HG03457 (cell line): ENCODE measurements around the gene ADGRB2.

ENCODE experiments used
- ATAC-seq: cut with Tn5 transposase; IDR thresholded peaks from one replicate; pipeline ENCODE4 v1.9.1; 2021; ENCODE audit warnings: moderate number of reproducible peaks; ENCODE audit not compliant: unreplicated experiment

The ADGRB2 gene

DNA sequence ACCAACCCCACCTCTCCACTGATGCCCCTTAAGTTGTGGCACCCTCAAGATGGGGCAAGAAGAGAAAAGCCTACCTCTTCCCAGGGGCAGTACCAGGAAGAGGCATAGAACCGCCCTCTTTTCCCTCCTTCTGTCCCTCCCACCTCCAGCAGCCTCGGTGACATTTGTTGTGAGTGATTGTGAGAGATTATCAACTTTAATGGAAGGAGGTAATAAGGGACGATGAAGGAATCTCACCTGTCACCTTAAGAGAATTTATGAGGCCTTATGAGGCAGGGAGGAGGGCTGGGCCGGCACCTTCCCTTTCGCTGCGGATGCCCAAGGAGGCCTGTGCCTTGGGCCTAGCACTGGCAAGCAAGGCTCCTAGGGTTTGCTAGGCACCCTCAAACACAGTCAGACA lies 1.4 kb upstream of the ADGRB2 start:
- ATAC-seq = no peak

GRCh38 chr1:31765041-31765467 lies 914 bp upstream of the ADGRB2 start:
- ATAC-seq = no peak

DNA sequence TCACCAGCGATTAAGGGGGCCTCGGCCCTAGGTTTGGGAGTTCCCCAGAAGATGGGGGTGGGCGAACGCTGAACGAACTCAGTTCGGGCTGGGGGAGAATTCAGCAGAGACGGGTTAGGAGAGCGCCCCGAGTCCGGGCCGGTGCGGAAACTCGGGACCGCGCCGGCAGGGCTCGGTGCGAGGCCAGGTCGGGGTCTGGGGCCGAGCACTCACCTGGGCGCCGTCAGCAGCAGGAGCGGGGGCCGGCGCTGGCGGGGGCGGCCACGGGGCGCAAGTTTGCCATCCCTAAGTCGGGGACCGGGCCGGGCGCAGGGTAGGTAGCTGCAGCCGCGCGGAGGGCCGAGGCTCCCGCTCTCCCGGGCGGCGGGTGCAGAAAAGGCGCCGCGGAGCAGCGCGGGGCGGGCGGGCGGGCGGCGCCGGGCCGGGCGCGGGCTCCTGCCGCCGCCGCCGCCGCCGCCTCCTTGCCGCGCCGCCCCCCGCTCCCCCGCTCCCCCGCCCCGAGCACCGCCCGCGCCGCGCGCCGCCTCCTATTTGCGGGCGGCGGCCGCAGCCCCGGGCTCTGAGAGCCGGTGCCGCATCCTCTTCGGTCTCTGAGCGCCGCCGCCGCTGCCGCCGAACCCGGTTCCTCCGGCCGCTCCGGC lies 349 bp downstream of the ADGRB2 start:
- no peak for ATAC-seq

- no peak for ATAC-seq
Observed at GRCh38 chr1:31762726-31763670, 1.1 kb downstream of the ADGRB2 start.

DNA sequence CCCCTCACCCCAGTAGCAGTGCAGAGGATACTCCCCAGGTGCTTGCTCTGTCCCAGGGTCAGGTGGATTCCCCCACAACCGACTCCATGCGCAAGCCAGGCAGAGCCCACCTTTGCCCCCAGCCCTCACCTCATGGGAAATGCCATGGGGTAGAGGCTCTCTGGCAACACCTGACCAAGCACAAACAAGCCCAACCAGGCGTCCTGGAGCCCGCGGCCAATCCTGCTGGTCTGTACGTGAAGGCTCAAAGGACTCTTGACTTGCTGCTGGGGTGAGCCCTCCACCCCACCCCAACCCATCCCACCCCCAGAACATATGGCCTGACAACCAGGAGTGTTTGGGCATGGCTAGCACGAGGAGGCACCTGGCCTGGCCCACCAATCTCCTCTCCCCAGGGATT lies 1.8 kb downstream of the ADGRB2 start:
- no peak for ATAC-seq

DNA sequence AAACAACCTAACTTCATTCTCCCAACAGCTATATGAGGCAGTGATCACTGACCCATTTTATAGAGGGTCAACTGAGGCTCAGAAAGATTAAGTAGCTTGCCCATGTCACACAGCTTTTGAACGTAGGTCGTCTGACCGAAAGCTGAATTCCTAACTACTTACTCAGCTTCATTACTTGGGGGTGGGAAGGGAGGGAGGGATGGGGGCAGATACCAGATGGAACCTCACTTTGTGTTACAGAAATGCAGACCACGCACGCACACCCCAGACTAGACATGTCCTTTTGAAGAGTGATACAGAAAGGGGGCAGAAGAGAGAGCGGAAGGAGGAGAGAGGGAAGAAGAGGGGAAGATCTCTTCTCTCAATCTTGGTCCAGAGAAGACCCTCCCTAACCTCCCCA lies 2.3 kb downstream of the ADGRB2 start:
- ATAC-seq = no peak

DNA sequence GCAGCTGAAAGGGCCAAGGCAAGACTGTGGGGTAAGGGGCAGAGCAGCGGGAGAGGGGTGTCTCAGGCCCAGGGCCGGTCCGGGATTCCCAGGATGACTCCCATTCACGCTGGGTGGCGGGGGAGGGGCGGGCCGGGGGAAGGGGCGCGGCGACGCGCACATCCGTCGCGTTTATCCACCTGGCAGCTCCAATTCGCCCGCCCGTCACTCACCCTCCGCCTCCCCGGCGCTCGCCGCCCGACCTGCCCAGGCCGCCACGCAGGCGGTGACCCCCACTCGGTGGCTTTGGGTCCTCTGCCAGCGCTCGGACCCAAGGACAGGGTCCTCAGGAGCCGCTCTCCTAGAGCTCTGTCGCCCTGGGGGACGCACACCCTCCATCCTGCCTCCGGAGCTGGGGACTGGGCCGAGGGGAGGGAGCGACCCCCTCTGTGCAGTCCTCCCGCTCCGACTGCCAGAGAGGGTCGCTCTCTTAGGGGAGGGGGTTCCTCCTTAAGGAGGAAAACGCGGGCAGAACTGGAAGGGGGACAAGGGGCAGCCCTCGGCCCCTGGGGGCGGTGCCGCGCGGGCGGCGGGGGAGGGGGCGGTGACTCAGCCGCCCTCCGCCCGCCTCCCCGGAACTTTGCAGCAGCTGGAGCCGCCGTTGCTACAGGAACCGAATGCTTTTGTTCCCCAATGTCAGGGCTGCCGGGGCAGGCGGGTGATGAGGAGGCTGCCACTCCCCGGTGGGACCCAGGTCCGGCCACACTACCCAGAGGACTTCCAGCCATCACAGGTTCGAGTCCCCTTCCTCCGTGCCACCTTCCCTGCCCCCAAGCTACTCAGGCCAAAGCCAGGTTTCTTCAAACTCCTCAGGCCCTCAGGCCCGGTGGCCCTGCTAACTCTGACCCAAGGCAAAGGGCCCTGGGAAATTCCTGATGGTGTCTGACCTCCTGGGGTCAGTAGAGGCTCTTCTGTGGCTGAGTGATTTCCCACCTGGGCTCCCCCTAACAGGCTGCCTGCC lies 3.4 kb downstream of the ADGRB2 start:
- no peak for ATAC-seq

- no peak for ATAC-seq
Observed at GRCh38 chr1:31759298-31760023, 4.7 kb downstream of the ADGRB2 start.

- ATAC-seq = no peak
Observed at GRCh38 chr1:31758823-31759222, 5.3 kb downstream of the ADGRB2 start.

DNA sequence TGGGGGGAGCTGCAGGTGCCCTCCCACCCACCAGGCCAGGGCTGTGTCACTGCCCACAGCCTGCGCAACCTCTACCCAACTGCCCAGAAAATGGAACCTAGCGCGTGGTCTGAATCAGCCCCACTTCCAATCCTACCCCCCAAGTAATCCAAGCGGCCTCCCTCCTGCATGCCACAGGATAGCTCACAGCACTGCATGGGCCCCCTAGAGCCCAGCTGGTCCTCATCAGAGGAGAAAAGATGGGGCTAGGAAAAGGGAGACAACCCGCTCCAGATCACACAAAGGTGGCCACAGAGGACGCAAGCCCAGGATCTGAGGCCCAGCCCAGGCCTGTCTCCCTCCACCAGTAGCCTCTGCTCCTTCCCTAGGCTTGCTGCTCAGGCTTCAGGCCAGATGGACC lies 6.2 kb downstream of the ADGRB2 start:
- no peak for ATAC-seq

DNA sequence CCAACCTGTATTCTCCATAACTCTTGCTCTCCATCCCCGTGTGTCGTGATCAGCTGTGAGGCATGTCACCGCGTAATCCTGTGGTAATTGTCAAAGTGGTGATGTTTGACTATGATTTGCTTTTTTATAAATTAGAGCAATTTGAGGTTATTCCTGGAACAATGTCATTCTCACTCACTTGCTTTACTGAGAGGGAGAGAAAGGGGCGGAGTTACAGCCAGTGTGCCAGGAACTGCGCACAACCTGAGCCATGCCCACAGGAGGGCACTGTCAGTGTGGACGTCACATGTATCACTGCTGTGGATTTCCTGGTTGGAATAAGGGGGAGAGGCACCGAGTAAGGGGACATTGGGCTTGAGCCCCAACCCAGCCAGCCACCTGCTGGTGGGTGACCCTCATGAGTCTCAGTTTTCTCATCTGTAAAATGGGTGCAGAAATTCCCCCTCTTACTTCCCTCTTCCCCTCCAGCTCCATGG lies 6.9 kb downstream of the ADGRB2 start:
- ATAC-seq = no peak

GRCh38 chr1:31756578-31756977 lies 7.6 kb downstream of the ADGRB2 start:
- no peak for ATAC-seq

DNA sequence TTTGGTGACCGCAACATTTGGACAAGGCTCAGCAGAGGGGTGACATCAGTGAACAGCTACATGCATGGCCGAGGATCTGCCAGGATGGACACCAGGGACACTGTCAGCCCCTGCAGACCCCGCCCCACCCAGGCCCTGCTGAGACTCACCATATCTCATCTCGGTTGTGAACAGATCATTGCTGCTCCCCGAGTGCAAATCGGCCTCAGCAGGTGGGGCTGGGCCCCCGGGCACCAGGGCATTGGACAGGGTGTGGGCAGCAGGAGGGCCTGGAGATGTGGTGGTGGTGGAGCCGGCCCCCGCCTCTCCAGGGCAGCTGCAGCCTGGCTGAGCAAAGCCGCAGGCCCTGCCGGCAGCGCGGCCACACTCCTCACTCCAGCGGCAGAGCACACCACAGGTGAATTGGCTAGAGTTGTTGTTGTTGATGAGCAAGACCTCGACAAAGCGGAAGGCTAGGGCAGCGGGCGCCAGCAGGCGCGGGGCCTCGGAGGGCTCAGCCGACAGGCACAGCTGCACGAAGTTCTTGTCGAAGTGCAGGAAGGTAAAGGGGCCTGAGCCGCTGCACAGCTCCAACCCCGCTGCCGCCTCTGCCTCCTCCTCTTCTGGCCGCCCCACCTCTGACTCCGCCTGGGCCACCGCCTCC lies 8.2 kb downstream of the ADGRB2 start:
- no peak for ATAC-seq

GRCh38 chr1:31755197-31755611 lies 8.9 kb downstream of the ADGRB2 start:
- no peak for ATAC-seq

DNA sequence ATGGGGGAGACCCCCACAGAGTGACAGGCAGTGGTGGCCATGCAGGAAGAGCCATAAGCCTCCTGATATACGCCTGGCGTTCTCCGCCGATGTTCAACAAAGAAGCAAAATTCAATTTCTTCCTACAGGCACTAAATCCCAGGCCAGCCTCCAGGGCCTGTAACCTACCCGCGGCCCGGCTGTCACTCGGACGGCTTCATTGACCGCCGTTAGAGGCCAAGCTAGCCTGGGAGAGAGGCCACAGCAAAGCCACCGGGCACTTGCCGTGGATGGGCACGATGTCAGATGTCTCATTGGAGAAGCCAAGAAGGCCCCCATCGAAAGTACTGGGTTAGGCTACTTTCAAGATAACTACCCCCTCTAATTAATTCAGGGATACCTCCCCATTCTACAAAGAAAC lies 9.7 kb downstream of the ADGRB2 start:
- no peak for ATAC-seq

DNA sequence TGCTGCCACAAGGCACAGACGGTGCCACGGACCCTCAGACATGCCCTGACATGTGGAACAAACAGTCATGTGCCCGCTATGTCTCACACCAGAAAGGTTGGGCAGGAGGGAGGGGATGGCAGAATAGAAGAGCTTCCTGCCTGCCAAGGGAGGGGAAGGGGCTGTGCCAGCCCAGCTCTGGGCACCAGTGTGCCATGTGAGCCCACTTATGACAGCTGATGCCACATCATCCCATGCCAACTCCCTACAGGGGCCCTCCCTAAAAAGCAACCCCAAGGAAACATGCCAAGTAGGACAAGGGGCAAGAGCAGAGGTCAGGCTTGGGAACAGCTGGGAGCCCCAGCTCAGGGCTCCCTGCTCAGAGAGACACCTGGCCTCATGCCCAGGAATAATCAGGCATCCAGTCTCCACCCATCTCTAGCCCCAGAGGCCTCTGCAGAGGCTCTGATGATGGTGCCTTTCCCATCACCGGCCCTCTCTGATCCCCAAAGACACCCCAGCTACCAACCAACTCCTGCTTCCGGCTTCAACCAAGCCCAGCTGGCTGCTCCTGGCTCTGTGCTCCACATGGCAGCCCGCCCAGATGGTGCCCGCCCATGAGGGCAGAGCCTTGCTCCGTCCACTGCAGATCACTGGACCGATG lies 10.3 kb downstream of the ADGRB2 start:
- ATAC-seq = no peak

DNA sequence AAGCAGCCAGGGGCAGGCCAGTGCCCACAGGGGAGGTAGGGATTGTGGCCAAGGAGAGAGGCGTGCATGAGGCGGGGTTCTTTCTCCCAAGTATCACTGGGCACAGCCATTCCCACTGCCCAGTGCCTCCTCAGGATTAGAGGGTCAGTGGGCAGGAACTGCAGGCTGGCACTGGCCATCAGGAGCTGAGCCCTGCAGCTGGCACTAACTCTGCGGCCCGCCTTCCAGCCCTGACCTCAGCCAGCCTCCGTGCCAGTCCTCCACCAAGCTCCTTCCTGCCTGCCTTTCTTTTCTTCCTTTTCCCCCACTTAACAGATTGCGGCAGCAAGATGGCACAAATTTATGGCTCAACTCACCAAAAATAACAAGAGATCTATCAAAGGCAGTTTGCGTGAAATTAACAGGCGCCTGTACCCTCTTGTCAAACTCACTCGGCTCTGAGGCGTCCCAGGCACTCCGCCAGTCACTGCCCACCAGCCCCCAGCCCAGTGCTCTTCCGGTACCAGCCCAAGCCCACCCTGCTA lies 11.1 kb downstream of the ADGRB2 start:
- no peak for ATAC-seq

- ATAC-seq = no peak
Observed at GRCh38 chr1:31752258-31752657, 11.9 kb downstream of the ADGRB2 start.

GRCh38 chr1:31751822-31752241 lies 12.3 kb downstream of the ADGRB2 start:
- ATAC-seq = no peak
